Fibroblast of skin of right quadriceps (primary cell): ENCODE data around the gene CIAPIN1.

Source experiments
- DNase-seq: peaks from one replicate; pipeline ENCODE4 v3.0.0-alpha.2; 2013

CIAPIN1 gene

DNA sequence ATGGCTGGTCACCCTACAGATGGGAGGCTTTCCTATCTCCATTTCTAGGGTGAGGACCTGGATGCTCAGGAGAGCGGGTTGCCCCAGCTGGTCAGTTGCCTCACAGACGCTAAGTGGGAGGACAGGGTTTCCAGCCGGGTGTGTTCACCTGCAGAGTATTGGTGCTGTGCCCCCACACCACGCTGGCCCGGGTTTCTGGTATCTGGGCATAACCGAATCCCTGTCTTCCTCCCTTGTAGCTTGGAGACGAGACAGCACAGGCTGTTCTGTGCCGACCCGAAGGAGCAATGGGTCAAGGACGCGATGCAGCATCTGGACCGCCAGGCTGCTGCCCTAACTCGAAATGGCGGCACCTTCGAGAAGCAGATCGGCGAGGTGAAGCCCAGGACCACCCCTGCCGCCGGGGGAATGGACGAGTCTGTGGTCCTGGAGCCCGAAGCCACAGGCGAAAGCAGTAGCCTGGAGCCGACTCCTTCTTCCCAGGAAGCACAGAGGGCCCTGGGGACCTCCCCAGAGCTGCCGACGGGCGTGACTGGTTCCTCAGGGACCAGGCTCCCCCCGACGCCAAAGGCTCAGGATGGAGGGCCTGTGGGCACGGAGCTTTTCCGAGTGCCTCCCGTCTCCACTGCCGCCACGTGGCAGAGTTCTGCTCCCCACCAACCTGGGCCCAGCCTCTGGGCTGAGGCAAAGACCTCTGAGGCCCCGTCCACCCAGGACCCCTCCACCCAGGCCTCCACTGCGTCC is 65.2 kb downstream of the CIAPIN1 start:
- no peak for DNase-seq

DNA sequence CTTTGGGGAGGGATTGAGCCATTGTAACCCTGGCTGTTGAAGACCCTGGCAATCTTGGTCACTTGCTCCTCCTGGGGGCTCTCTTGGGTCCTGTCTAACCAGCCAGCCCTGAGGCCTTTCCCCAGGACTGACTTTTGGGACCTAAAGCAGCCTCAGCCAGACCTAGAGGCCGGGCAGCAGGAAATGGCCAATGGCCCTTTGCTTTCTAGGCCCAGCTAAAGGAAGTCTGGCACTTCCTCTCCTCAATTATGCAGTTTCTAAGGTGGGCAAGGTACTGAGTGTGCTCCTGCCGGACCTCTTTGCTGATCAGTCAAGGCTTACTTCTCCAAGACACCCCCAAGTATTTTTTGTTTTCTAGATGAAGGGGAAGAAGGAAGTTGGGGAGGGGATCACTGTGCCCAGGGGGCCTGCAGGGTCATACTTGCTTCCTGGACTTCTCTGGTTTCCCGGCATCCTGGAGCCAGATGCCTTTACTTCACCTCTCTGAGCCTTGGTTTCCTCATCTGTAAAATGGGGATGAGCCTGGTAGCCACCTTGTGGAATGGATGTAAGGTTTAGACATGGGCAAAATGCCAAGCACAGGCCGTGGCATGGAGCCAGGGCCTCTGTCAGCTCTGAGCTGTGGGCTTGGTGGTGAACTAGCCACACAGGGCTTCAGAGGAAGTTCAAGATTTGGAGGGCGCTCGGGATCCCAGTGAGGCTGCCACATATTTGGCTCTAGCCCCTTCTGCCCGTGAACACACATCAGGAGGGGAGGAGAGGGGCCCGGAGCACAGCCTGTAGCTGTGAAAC is 66.3 kb downstream of the CIAPIN1 start:
- DNase-seq, result no peak

DNA sequence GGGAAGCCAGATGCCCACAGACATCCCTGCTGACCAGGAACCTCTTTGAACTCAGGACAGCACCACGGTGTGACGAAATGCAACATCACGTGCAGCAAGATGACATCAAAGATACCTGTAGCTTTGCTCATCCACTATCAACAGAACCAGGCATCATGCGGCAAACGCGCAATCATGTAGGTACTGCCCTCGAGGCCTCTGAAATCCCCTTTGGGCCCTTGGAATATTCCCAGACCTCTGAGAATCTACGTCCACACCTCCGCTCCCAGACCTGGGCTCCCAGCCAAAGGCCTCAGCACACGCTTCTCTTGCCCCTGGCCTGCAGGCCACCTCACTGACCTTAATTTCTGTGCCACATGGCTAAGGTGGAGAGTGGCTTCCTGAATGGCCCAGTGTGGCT is 67.6 kb downstream of the CIAPIN1 start:
- DNase-seq, result no peak
